Thyroid gland (tissue), 4 donors: ENCODE data around the gene HMGB1.

Source experiments
- CTCF ChIP-seq, 6 experiments: fragments of 200-600 bp in 3 of 6; fragments of 450-650 bp in 3 of 6; sonication (generic) in 3 of 6; IDR thresholded peaks; one replicate each; pipeline ENCODE4 v1.5.1; 2016 to 2019; ENCODE audit warnings: antibody characterized with exemption in 6 of 6, mild to moderate bottlenecking in 2 of 6, inconsistent platforms in 1 of 6, moderate library complexity in 1 of 6
- POLR2A ChIP-seq, 2 donors: fragments of 450-650 bp; IDR thresholded peaks; one replicate each; pipeline ENCODE4 v1.6.1; 2017; ENCODE audit warnings: antibody characterized with exemption in 2 of 2, mild to moderate bottlenecking in 2 of 2, moderate library complexity in 1 of 2

- no peak for TF ChIP-seq CTCF (IDR thresholded peaks at IDR 0.05)
- no peak for TF ChIP-seq POLR2A (IDR thresholded peaks at IDR 0.05)
Observed at GRCh38 chr13:30413842-30414241, 51.9 kb downstream of the HMGB1 start.
